Upper lobe of left lung (tissue), 4 donors: ENCODE results near the gene PPM1F.

Source experiments
- POLR2A ChIP-seq, 4 donors: fragments of 450-650 bp; IDR thresholded peaks; one replicate each; pipeline ENCODE4 v1.5.1; 2016 to 2017; ENCODE audit warnings: antibody characterized with exemption in 4 of 4, mild to moderate bottlenecking in 2 of 4
- POLR2AphosphoS5 ChIP-seq, 2 donors: sonication (generic); formaldehyde crosslinking; IDR thresholded peaks; one replicate each; pipeline ENCODE4 v1.5.1; 2017; ENCODE audit warnings: antibody characterized with exemption in 2 of 2
- TF ChIP-seq, protein P1 (sequence below), 6 experiments: fragments of 450-650 bp in 4 of 6; fragments of 200-600 bp in 2 of 6; sonication (generic) in 2 of 6; IDR thresholded peaks; one replicate each; pipeline ENCODE4 v1.5.1; 2016 to 2019; ENCODE audit warnings: antibody characterized with exemption in 6 of 6

DNA sequence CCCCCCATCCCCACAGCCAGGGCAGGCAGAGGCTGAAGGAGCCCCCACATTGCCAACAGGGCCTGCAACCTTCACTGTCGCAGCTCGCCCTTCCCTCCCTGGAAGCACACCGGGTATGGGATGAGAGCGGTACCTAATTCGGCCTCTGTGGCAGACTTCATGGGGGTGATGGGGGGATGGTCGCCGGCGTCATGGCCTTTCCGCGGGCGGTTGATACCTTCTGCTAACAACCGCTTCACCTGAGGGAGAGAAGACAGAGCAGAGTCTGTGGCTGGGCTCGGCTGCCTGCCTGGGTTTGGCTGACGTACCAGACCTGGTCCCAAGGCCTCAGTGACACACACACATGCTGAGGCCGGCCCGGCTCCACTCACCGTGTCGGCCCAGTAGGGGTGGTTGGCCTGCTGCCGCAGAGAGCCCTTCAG lies 11.2 kb upstream of the PPM1F start:
- TF ChIP-seq, protein P1, sequence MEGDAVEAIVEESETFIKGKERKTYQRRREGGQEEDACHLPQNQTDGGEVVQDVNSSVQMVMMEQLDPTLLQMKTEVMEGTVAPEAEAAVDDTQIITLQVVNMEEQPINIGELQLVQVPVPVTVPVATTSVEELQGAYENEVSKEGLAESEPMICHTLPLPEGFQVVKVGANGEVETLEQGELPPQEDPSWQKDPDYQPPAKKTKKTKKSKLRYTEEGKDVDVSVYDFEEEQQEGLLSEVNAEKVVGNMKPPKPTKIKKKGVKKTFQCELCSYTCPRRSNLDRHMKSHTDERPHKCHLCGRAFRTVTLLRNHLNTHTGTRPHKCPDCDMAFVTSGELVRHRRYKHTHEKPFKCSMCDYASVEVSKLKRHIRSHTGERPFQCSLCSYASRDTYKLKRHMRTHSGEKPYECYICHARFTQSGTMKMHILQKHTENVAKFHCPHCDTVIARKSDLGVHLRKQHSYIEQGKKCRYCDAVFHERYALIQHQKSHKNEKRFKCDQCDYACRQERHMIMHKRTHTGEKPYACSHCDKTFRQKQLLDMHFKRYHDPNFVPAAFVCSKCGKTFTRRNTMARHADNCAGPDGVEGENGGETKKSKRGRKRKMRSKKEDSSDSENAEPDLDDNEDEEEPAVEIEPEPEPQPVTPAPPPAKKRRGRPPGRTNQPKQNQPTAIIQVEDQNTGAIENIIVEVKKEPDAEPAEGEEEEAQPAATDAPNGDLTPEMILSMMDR (IDR thresholded peaks at IDR 0.05) = no peak
- TF ChIP-seq POLR2AphosphoS5 (IDR thresholded peaks at IDR 0.05) (no peak), POLR2A (IDR thresholded peaks at IDR 0.05) (no peak)
